Measurements from ENCODE around the gene MVK.
A peak's percentile ranks its signal among the peaks of the same experiment; 100 is the strongest.

MVK gene

GRCh38 chr12:109573029-109573913 lies at the start of gene MVK, which contains the start of gene MMAB:
Gene MVK, plus strand, starts transcription at chr12:109573794. Its CDS starts 1,029 bp downstream, at chr12:109574823.
Gene MMAB, minus strand, starts transcription at chr12:109573504. Its CDS starts 24 bp downstream, at chr12:109573480.
- DNase-seq (ENCODE audit: low read depth) = peak; percentile 97

- DNase-seq (ENCODE audit: low read depth) = no peak
These were observed 48.9 kb upstream of the MVK start for GRCh38 chr12:109524466-109525278.

- DNase-seq (ENCODE audit: low read depth) = no peak
These were observed 48.4 kb upstream of the MVK start for GRCh38 chr12:109525279-109525585.

GRCh38 chr12:109527489-109528123 lies 46.0 kb upstream of the MVK start:
- DNase-seq (ENCODE audit: low read depth) = no peak

GRCh38 chr12:109529691-109530640 lies 43.6 kb upstream of the MVK start:
- no peak for DNase-seq (ENCODE audit: low read depth)

GRCh38 chr12:109531411-109531810 lies 42.2 kb upstream of the MVK start:
- DNase-seq (ENCODE audit: low read depth) = no peak

- no peak for DNase-seq (ENCODE audit: low read depth)
These were observed 40.7 kb upstream of the MVK start for GRCh38 chr12:109532721-109533486.

GRCh38 chr12:109533487-109533740 lies 40.2 kb upstream of the MVK start:
- DNase-seq (ENCODE audit: low read depth) = no peak

GRCh38 chr12:109534456-109534855 lies 39.1 kb upstream of the MVK start:
- DNase-seq (ENCODE audit: low read depth) = no peak

- DNase-seq (ENCODE audit: low read depth) = no peak
These were observed 38.2 kb upstream of the MVK start for GRCh38 chr12:109535231-109535862.

- DNase-seq (ENCODE audit: low read depth) = no peak
These were observed 37.7 kb upstream of the MVK start for GRCh38 chr12:109535863-109536250.

- DNase-seq (ENCODE audit: low read depth) = no peak
These were observed 36.5 kb upstream of the MVK start for GRCh38 chr12:109537136-109537535.

GRCh38 chr12:109538191-109538863 lies 35.3 kb upstream of the MVK start:
- DNase-seq (ENCODE audit: low read depth) = no peak

GRCh38 chr12:109539508-109539907 lies 34.1 kb upstream of the MVK start:
- no peak for DNase-seq (ENCODE audit: low read depth)

GRCh38 chr12:109540526-109541412 lies 32.8 kb upstream of the MVK start:
- no peak for DNase-seq (ENCODE audit: low read depth)

- no peak for DNase-seq (ENCODE audit: low read depth)
These were observed 32.2 kb upstream of the MVK start for GRCh38 chr12:109541413-109541726.

GRCh38 chr12:109542014-109542413 lies 31.6 kb upstream of the MVK start:
- no peak for DNase-seq (ENCODE audit: low read depth)

- no peak for DNase-seq (ENCODE audit: low read depth)
These were observed 30.7 kb upstream of the MVK start for GRCh38 chr12:109542876-109543275.

- DNase-seq (ENCODE audit: low read depth) = no peak
These were observed 28.6 kb upstream of the MVK start for GRCh38 chr12:109544955-109545531.

Data from non-pigmented ciliary epithelial cell (primary cell).